HG02798 (cell line): ENCODE data around the gene CYB561D2.

ENCODE experiments used
- ATAC-seq: cut with Tn5 transposase; IDR thresholded peaks from one replicate; pipeline ENCODE4 v1.9.1; 2021; ENCODE audit warnings: mild to moderate bottlenecking; ENCODE audit not compliant: unreplicated experiment, poor library complexity

Gene CYB561D2

GRCh38 chr3:50340448-50341329 is 10.0 kb upstream of the CYB561D2 start, which contains the start of gene RASSF1:
Gene RASSF1 (minus strand): TSS chr3:50340836. CDS start chr3:50340805, 31 bp downstream.
- no peak for ATAC-seq

- ATAC-seq = no peak
These were observed 9.1 kb upstream of the CYB561D2 start for GRCh38 chr3:50341537-50341936.

DNA sequence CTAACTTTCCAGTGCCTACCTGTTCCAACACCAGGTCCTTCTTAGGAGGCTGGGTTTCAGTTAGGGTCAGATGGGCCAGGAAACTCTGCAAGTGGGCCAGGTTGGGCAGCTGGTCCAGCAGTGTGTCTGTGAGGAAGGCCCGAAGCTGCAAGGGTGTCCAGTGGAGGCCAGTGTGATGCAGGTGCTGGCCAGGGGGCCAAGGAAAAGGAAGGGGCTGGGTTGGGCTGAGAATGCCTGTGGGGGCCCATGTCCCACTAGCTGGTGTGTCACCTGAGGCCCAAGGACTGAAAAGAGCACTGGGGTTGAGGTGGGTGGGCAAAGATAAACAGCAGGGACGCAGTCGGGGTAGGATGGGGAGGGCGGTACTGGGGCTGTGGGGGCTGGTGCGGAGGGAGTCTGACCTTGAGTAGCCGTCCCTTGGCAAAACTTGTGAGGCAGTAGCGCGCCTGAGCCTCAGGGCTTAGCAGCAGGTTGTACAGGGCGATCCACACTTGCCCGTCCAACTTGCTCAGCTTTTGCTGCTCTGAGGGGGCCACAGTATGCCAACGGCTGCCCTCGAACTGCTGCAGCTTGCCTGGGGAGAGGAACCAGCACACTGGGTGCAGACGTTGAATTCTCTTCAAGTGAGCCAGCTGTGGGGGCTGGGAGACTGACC is 8.5 kb upstream of the CYB561D2 start:
- no peak for ATAC-seq

GRCh38 chr3:50342813-50343633 is 7.6 kb upstream of the CYB561D2 start:
- ATAC-seq = no peak

GRCh38 chr3:50345008-50345407 is 5.7 kb upstream of the CYB561D2 start:
- ATAC-seq = no peak

DNA sequence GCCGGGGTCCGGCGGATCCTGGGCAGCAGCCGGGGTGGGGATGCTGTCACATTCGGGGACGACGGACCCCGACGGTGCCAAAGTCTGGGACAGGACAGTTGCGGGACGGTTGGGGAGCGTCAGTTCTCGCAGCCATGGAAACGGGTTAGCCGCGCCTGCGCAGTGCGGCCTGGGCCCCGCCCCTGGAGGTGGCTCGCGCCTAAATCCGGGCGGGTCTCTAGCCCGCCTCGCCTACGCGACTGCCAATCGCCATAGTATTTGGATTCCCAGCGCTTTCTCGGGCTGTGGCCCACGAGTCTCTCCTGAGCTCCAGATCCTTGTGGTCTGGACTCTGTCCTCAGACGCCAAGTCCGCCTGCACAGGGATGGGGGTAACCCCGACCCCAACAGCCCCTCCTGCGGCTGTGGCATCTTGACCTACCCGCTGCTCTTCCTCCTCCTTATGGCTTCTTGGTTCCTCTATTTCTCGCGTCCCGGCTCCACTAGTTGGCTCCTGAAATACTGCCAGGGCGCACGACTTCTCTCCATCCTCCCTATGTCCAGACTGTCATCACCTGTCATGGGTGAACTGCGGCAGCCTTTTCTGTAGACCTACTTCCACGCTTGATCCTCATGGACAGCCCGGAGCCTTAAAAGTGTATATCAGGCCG is 5.0 kb upstream of the CYB561D2 start, which contains the start of gene ZMYND10:
Gene ZMYND10, minus strand, starts transcription at position 147 of the 649 bp plus-strand sequence. CDS start 153 bp downstream, outside the sequence.
- no peak for ATAC-seq

GRCh38 chr3:50347187-50347813 is 3.4 kb upstream of the CYB561D2 start:
- ATAC-seq = no peak

- ATAC-seq = no peak
These were observed 492 bp upstream of the CYB561D2 start for GRCh38 chr3:50350213-50350526.

- no peak for ATAC-seq
These were observed 648 bp downstream of the CYB561D2 start for GRCh38 chr3:50351323-50351697.

DNA sequence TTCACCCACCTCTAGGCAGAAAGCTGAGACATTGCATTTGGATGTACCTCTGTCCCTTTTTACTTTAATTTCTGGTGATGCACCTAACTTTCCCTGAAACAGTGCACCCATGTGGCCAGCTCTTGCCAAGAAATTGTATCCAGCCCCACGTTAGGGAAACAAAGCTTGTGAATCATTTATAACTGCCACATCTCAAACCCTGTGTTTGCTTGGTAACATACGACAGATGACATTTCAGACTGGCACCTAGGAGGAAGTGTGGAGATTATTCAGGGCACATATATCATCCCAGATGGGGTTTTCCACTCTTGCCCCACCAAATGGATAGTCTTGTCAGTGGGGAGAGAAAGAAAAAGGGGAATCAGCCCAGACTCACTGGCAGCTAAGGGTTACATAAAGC is 2.1 kb downstream of the CYB561D2 start:
- no peak for ATAC-seq

DNA sequence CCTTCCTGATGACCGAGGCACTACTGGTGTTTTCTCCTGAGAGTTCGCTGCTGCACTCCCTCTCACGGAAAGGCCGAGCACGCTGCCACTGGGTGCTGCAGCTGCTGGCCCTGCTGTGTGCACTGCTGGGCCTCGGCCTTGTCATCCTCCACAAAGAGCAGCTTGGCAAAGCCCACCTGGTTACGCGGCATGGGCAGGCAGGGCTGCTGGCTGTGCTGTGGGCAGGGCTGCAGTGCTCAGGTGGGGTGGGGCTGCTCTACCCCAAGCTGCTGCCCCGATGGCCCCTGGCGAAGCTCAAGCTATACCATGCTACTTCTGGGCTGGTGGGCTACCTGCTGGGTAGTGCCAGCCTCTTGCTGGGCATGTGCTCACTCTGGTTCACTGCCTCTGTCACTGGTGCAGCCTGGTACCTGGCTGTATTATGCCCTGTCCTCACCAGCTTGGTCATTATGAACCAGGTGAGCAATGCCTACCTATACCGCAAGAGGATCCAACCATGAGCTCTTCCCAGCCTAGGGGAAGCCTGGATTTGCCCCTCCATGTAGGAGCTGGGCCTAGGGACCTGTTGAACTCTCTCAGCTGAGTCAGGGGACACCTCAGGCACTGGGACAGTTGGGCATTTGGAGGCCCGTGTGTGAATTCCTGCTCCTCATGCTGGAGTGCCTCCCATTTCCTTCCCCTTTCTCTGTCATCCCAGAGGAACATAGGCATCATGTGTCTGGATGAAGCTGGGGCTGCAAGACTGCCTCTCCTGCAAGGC is 2.8 kb downstream of the CYB561D2 start:
- ATAC-seq = no peak

DNA sequence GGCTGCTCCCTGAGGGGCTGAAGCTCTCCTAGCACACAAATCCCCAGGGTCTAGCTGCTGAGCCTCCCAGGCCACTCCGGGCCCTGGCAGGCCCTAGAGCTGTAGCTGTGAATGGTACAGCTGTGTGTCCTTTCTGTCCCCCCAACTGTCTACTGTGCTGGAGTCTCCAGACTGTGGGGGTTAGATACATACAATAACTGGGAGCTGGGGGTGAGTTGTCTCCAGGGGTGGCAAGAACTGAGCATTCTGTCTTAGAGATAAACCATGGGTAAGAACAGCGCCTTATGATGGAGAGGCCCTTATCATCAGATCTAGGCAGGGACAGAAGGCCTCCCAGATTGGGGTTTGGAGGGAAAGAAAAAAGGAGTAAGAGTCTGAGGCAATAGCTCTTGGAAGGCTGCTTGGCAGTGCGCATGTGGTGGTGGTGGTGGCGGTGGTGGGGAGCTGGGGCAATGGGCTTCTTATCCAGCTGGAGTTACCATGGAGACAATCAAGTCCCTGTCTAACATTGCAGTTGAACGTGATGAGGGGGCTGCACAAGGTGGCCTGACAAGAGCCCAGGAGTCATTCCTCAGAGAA is 3.6 kb downstream of the CYB561D2 start:
- no peak for ATAC-seq

DNA sequence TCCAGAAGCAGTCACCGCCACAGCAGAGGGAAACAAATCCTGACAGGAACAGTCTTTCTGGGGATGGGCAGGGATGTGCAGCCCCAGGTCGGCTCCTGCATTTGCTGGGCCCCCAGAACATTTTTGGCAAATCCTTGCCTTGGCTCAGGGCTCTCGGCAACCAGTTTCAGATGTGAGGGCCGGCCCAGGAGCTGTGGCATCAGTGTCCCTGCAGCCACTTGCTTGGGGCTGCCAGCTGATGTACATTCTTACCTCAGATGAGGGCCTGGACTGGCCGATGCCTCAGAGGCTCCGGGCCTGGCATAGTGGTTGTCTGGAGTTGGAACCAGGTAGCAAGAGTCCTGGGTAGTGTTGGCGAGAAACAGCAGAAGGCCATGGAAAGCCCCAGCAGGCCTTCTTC is 4.2 kb downstream of the CYB561D2 start:
- ATAC-seq = no peak

DNA sequence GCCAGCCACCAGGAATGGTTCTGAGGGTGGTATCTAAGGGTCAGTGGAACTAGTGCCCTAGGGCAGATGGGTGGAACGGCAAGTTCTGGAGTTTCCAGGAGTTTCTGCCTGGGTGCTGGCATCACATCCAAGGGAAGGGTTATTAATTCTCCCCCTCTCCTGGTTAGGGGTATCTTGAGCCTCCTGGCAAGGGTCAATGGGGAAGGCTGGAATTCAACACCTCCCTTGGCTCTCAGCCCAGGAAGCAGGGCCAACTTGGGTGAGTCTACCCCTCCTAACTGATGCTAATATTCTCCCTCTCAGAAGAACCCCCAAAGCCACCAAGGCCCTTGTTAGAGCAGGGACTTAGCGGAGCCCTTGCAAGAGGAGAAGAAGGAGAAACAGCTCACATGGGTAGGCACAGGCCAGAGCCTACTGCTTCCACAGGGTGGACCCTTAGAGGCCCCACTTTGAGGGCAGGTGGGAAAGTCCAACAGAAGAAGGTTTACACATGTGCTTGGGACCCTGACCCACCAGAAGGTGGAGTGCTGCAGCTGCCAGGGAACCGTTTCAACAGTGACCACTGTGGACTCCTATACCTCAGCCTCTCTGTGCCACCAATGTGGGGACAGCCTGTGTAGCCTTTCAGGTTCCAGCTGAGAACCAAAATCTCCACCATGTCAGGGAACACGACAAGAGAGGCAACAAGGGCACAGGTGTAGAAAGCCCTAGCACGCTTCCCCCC is 5.3 kb downstream of the CYB561D2 start:
- ATAC-seq = no peak

GRCh38 chr3:50356553-50356952 is 5.9 kb downstream of the CYB561D2 start:
- no peak for ATAC-seq

DNA sequence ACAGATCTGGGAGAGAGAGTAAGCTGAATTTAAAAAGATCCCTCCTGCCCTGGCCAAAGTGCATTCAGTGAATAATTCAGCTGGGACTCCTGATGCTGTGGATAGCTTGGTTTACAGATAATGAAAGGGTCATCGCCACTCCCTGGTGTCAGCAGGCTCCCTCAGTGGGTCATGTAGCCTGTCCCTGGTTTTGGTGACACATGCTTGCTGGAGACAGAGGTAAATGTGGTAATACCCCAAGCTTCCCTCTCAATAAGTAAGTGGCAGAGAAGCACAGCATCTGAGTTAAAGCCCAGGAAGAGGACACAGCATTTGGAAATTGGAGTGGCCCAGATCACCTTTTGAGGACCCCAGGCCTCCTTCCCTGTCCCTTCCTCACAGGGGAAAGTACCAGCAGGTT is 6.8 kb downstream of the CYB561D2 start:
- ATAC-seq = no peak

DNA sequence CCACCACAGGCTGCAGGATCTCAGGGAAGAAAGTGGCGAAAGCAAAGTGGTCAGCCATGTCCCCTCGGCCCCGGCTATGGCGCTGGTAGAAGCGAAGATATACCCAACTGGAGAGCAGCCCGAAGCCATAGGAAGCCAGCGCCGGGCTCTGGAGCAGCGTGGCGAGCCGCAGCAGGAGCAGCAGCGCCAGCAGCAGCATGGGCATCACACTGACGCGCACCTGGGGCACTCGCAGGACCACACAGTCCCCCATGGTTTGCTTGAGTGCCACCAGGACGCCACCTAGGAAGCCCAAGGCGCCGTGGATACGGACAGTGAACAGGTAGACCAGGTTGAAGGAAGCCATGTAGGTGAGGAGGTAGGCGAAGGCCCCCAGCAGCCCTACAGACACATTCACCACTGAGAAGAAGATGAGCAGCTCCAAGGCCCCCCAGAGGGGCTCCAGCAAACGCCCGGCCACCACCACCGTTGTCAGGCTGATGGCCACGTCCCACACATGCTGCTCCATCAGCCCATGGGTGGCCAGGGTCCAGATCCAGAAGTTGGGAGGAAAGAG is 7.8 kb downstream of the CYB561D2 start:
- no peak for ATAC-seq
